Liver (tissue), 3 donors: Measurements from ENCODE around the gene KBTBD13.

Experiments used
- RXRA ChIP-seq, 2 donors: IDR thresholded peaks; 2 replicates each; pipeline ENCODE4 v1.6.1; 2017 to 2018; ENCODE audit warnings: antibody characterized with exemption in 2 of 2, mild to moderate bottlenecking in 1 of 2
- SP1 ChIP-seq: IDR thresholded peaks from 2 replicates; pipeline ENCODE4 v1.6.1; 2018; ENCODE audit warnings: antibody characterized with exemption, mild to moderate bottlenecking
- TF ChIP-seq, protein P1 (sequence below): fragments of 150-350 bp; IDR thresholded peaks from 2 replicates; pipeline ENCODE4 v1.5.1; 2017; ENCODE audit warnings: improper control_type of control experiment, low read depth, low read length; ENCODE audit not compliant: missing input control
- TF ChIP-seq, protein P2 (sequence below): IDR thresholded peaks from 2 replicates; pipeline ENCODE4 v1.6.1; 2016; ENCODE audit warnings: antibody characterized with exemption
- donor health status: healthy.
- donor health status: healthy.

DNA sequence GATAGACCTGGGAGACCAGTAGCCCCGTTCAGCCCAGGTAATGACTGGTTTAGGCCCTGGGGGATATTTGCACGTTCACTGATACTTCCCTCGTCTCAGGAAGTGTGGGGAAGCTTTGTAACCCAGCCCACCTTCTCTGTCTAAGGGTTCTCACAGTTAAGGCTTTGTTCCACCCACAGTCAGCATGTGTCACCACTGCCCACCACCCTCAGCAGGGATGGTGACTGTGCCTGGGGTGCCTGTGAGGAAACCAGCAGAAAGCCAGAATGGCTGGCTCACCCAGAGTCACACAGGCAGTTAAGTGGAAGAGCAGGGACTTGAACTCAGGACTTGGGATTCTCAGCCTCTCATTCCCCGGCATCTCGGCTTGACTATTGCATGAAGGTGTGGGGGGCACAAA is 5.2 kb downstream of the KBTBD13 start:
- TF ChIP-seq, protein P1, sequence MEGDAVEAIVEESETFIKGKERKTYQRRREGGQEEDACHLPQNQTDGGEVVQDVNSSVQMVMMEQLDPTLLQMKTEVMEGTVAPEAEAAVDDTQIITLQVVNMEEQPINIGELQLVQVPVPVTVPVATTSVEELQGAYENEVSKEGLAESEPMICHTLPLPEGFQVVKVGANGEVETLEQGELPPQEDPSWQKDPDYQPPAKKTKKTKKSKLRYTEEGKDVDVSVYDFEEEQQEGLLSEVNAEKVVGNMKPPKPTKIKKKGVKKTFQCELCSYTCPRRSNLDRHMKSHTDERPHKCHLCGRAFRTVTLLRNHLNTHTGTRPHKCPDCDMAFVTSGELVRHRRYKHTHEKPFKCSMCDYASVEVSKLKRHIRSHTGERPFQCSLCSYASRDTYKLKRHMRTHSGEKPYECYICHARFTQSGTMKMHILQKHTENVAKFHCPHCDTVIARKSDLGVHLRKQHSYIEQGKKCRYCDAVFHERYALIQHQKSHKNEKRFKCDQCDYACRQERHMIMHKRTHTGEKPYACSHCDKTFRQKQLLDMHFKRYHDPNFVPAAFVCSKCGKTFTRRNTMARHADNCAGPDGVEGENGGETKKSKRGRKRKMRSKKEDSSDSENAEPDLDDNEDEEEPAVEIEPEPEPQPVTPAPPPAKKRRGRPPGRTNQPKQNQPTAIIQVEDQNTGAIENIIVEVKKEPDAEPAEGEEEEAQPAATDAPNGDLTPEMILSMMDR, result no peak
- TF ChIP-seq SP1 (no peak), RXRA (IDR thresholded peaks at IDR 0.05) (no peak)
- TF ChIP-seq, protein P2, sequence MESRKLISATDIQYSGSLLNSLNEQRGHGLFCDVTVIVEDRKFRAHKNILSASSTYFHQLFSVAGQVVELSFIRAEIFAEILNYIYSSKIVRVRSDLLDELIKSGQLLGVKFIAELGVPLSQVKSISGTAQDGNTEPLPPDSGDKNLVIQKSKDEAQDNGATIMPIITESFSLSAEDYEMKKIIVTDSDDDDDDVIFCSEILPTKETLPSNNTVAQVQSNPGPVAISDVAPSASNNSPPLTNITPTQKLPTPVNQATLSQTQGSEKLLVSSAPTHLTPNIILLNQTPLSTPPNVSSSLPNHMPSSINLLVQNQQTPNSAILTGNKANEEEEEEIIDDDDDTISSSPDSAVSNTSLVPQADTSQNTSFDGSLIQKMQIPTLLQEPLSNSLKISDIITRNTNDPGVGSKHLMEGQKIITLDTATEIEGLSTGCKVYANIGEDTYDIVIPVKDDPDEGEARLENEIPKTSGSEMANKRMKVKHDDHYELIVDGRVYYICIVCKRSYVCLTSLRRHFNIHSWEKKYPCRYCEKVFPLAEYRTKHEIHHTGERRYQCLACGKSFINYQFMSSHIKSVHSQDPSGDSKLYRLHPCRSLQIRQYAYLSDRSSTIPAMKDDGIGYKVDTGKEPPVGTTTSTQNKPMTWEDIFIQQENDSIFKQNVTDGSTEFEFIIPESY, result no peak
